ENCODE data around the gene DCLK1. TPM values are rescaled to one million over a fixed set of nuclear protein-coding genes. Genes with fewer than 3 reads are reported as not detected.

Gene DCLK1
- total RNA-seq, result 8.5 and 10.9 TPM in 2 replicates

GRCh38 chr13:36131222-36131930 is at the start of gene DCLK1:
Gene DCLK1 (minus strand): TSS chr13:36131382.
- peak in 1 of 2 donors; percentile 9 for DNase-seq (ENCODE audit: low read depth in 2 of 2)

- DNase-seq (ENCODE audit: low read depth in 2 of 2), result no peak
These were observed 44.4 kb upstream of the DCLK1 start for GRCh38 chr13:36175621-36176020.

GRCh38 chr13:36174923-36175322 is 43.7 kb upstream of the DCLK1 start:
- DNase-seq (ENCODE audit: low read depth in 2 of 2), result no peak

GRCh38 chr13:36173571-36174322 is 42.6 kb upstream of the DCLK1 start:
- DNase-seq (ENCODE audit: low read depth in 2 of 2), result no peak

GRCh38 chr13:36166046-36166445 is 34.9 kb upstream of the DCLK1 start:
- DNase-seq (ENCODE audit: low read depth in 2 of 2), result no peak

- DNase-seq (ENCODE audit: low read depth in 2 of 2), result no peak
These were observed 32.7 kb upstream of the DCLK1 start for GRCh38 chr13:36163809-36164308.

GRCh38 chr13:36163286-36163685 is 32.1 kb upstream of the DCLK1 start:
- DNase-seq (ENCODE audit: low read depth in 2 of 2), result no peak

- no peak for DNase-seq (ENCODE audit: low read depth in 2 of 2)
These were observed 29.1 kb upstream of the DCLK1 start for GRCh38 chr13:36160297-36160696.

GRCh38 chr13:36158611-36159010 is 27.4 kb upstream of the DCLK1 start:
- DNase-seq (ENCODE audit: low read depth in 2 of 2), result no peak

- DNase-seq (ENCODE audit: low read depth in 2 of 2), result no peak
These were observed 26.3 kb upstream of the DCLK1 start for GRCh38 chr13:36157480-36157879.

GRCh38 chr13:36154567-36155291 is 23.5 kb upstream of the DCLK1 start:
- peak in 1 of 2 donors; percentile 18 for DNase-seq (ENCODE audit: low read depth in 2 of 2)

- no peak for DNase-seq (ENCODE audit: low read depth in 2 of 2)
These were observed 20.4 kb upstream of the DCLK1 start for GRCh38 chr13:36151591-36151990.

- DNase-seq (ENCODE audit: low read depth in 2 of 2), result no peak
These were observed 17.3 kb upstream of the DCLK1 start for GRCh38 chr13:36148446-36148845.

- no peak for DNase-seq (ENCODE audit: low read depth in 2 of 2)
These were observed 16.1 kb upstream of the DCLK1 start for GRCh38 chr13:36147330-36147729.

- DNase-seq (ENCODE audit: low read depth in 2 of 2), result peak in 1 of 2 donors; percentile 80
These were observed 15.5 kb upstream of the DCLK1 start for GRCh38 chr13:36146511-36147269.

GRCh38 chr13:36143738-36144137 is 12.6 kb upstream of the DCLK1 start:
- DNase-seq (ENCODE audit: low read depth in 2 of 2), result no peak

- DNase-seq (ENCODE audit: low read depth in 2 of 2), result no peak
These were observed 11.6 kb upstream of the DCLK1 start for GRCh38 chr13:36142735-36143134.

GRCh38 chr13:36135876-36136275 is 4.7 kb upstream of the DCLK1 start:
- DNase-seq (ENCODE audit: low read depth in 2 of 2), result no peak

GRCh38 chr13:36134632-36135031 is 3.5 kb upstream of the DCLK1 start:
- no peak for DNase-seq (ENCODE audit: low read depth in 2 of 2)

- DNase-seq (ENCODE audit: low read depth in 2 of 2), result peak in 1 of 2 donors; percentile 13
These were observed 2.9 kb upstream of the DCLK1 start for GRCh38 chr13:36133950-36134626.

GRCh38 chr13:36132376-36132775 is 1.2 kb upstream of the DCLK1 start:
- DNase-seq (ENCODE audit: low read depth in 2 of 2), result no peak

Data from lung microvascular endothelial cell (primary cell).